Lower lobe of right lung (tissue), 2 donors: Measurements from ENCODE around the gene TANGO2. TPM values are rescaled to one million over a fixed set of nuclear protein-coding genes. Genes with fewer than 3 reads are reported as not detected.

ENCODE experiments used
- ATAC-seq, 2 donors: fragments of 200-7000 bp; cut with Tn5 transposase; one replicate each; pipeline ENCODE4 v1.9.1; 2020 to 2022; ENCODE audit warnings: mild to moderate bottlenecking in 2 of 2, moderate library complexity in 2 of 2
- DNase-seq: peaks from one replicate; pipeline ENCODE4 v3.0.0-alpha.2; 2020
- H3K27ac ChIP-seq: fragments of 200-600 bp; one replicate; pipeline ENCODE4 v1.8.0; 2022
- H3K27me3 ChIP-seq: fragments of 200-600 bp; one replicate; pipeline ENCODE4 v1.8.0; 2022; ENCODE audit warnings: low read depth
- H3K36me3 ChIP-seq: fragments of 200-600 bp; one replicate; pipeline ENCODE4 v1.8.0; 2022; ENCODE audit warnings: mild to moderate bottlenecking
- H3K4me1 ChIP-seq: fragments of 200-600 bp; one replicate; pipeline ENCODE4 v1.8.0; 2022
- H3K4me3 ChIP-seq: fragments of 200-600 bp; one replicate; pipeline ENCODE4 v1.8.0; 2022; ENCODE audit warnings: mild to moderate bottlenecking
- H3K9me3 ChIP-seq: fragments of 200-600 bp; one replicate; pipeline ENCODE4 v1.8.0; 2022
- intact Hi-C: fragments of 100-400 bp; cut with DNase I; formaldehyde crosslinking; loops from one replicate; pipeline ENCODE4 v1.11.0; 2022
- total RNA-seq: library from RNA; stranded (reverse); fragmentation: NEBNext Ultra II Directional; extraction: Animal tissue kit (Norgen Biotek cat#: 25700); gene quantifications from one replicate; pipeline ENCODE4 v1.2.1, GENCODE V29; 2021
- TF ChIP-seq, protein P1 (sequence below): fragments of 200-600 bp; IDR thresholded peaks from one replicate; pipeline ENCODE4 v1.8.0; 2022; ENCODE audit warnings: antibody characterized with exemption, mild to moderate bottlenecking
- donor health status: DM: no; HTN: yes; CAD: no; lungs with severe emphysema.

The TANGO2 gene
- total RNA-seq, 1 donor from 2014 or later = 45.1 TPM

GRCh38 chr22:20060700-20061480, 40.0 kb downstream of the TANGO2 start:
- H3K27ac ChIP-seq = no peak overlapping the region
- TF ChIP-seq, protein P1, sequence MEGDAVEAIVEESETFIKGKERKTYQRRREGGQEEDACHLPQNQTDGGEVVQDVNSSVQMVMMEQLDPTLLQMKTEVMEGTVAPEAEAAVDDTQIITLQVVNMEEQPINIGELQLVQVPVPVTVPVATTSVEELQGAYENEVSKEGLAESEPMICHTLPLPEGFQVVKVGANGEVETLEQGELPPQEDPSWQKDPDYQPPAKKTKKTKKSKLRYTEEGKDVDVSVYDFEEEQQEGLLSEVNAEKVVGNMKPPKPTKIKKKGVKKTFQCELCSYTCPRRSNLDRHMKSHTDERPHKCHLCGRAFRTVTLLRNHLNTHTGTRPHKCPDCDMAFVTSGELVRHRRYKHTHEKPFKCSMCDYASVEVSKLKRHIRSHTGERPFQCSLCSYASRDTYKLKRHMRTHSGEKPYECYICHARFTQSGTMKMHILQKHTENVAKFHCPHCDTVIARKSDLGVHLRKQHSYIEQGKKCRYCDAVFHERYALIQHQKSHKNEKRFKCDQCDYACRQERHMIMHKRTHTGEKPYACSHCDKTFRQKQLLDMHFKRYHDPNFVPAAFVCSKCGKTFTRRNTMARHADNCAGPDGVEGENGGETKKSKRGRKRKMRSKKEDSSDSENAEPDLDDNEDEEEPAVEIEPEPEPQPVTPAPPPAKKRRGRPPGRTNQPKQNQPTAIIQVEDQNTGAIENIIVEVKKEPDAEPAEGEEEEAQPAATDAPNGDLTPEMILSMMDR = no peak
- ATAC-seq = no peak
- DNase-seq = no peak
- intact Hi-C loops = no loop called here
- no peak overlapping the region for H3K4me3 ChIP-seq
- H3K4me1 ChIP-seq = no peaks in the 10 kb centered on the region
- H3K27me3 ChIP-seq = no peaks in the 10 kb centered on the region
- no peaks in the 10 kb centered on the region for H3K9me3 ChIP-seq
- peaks cover 88% of the 10 kb centered on the region for H3K36me3 ChIP-seq

GRCh38 chr22:20061481-20061861, 40.6 kb downstream of the TANGO2 start:
- Histone ChIP-seq H3K27ac (peak overlapping the region; percentile 11), H3K4me1 (no peaks in the 10 kb centered on the region), H3K4me3 (no peak overlapping the region), H3K9me3 (no peaks in the 10 kb centered on the region), H3K27me3 (no peaks in the 10 kb centered on the region), H3K36me3 (peaks cover 82% of the 10 kb centered on the region)
- DNase-seq (no peak), ATAC-seq (peak in 1 of 2 donors; percentile 20)
- intact Hi-C loops = no loop called here
- TF ChIP-seq, protein P1 = no peak

DNA sequence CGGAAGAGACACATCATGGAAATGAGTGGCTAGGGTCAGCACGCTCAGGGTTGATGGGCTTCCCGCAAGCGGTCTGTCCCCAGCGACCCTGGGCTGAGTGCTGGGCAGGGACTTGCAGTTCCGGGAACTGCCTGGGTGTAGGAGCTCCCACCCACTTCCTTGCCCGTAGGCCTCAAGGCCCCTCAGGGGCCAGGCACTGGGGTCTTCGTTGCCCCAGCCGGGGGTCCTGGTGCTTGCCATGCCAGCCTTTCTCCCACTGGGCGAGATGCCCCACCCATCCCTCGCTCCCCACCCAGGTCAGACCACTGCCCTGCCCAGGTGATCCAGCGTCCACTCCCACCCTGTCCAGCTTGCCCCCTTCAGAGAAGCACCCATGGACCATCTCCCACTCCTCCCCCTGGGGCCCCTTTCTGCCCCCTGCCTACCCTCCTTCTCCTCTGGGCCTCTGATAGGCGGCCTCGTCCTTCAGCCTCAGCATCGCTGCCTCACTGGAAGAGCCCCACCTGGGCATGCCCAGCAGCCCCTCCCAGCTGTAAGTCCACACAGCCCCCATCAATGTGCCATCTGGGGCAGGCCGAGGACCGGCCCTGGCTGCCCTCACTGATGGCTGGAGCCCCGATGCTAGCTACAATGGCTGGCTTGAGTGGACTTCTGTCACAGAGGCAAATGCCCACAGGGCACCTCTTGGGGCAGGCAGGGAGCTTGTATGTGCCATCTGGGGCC, 41.3 kb downstream of the TANGO2 start:
- DNase-seq (no peak), ATAC-seq (no peak)
- H3K4me3 ChIP-seq = no peak overlapping the region
- no peaks in the 10 kb centered on the region for H3K4me1 ChIP-seq
- peak overlapping the region; percentile 11 for H3K27ac ChIP-seq
- TF ChIP-seq, protein P1 = no peak
- no peaks in the 10 kb centered on the region for H3K9me3 ChIP-seq
- intact Hi-C loops = no loop called here
- no peaks in the 10 kb centered on the region for H3K27me3 ChIP-seq
- peaks cover 75% of the 10 kb centered on the region for H3K36me3 ChIP-seq

- no peaks in the 10 kb centered on the region for H3K27me3 ChIP-seq
- ATAC-seq (no peak), DNase-seq (no peak)
- H3K9me3 ChIP-seq = no peaks in the 10 kb centered on the region
- TF ChIP-seq, protein P1 = no peak
- no peak overlapping the region for H3K27ac ChIP-seq
- H3K4me3 ChIP-seq = no peak overlapping the region
- H3K4me1 ChIP-seq = no peaks in the 10 kb centered on the region
- intact Hi-C loops = no loop called here
- H3K36me3 ChIP-seq = peaks cover 69% of the 10 kb centered on the region
Measured at GRCh38 chr22:20062766-20063083, 41.8 kb downstream of the TANGO2 start.

- ATAC-seq (no peak), DNase-seq (no peak)
- intact Hi-C loops = no loop called here
Measured at GRCh38 chr22:20063271-20064139, 42.6 kb downstream of the TANGO2 start.

More at GRCh38 chr22:20063271-20064139, 42.6 kb downstream of the TANGO2 start:
- peaks cover 62% of the 10 kb centered on the region for H3K36me3 ChIP-seq
- no peaks in the 10 kb centered on the region for H3K27me3 ChIP-seq
- TF ChIP-seq, protein P1 = no peak
- H3K9me3 ChIP-seq = no peaks in the 10 kb centered on the region
- H3K4me3 ChIP-seq = no peak overlapping the region
- H3K4me1 ChIP-seq = no peaks in the 10 kb centered on the region
- no peak overlapping the region for H3K27ac ChIP-seq
